HepG2 (cell line): ENCODE results near the gene CST4. TPM values are rescaled to one million over a fixed set of nuclear protein-coding genes. Genes with fewer than 3 reads are reported as not detected.

Experiments used
- BCLAF1 ChIP-seq: fragments of 450-650 bp; IDR thresholded peaks from 2 replicates; pipeline ENCODE4 v1.6.1; 2017; ENCODE audit warnings: mild to moderate bottlenecking
- HNRNPK ChIP-seq: fragments of 200-400 bp; formaldehyde crosslinking; IDR thresholded peaks from 2 replicates; pipeline ENCODE4 v1.6.1; 2018; ENCODE audit warnings: low read length, low read depth, moderate library complexity, mild to moderate bottlenecking; ENCODE audit not compliant: poor library complexity, severe bottlenecking
- KLF6 ChIP-seq: IDR thresholded peaks from 2 replicates; pipeline ENCODE4 v1.8.0; 2016; ENCODE audit warnings: missing biosample characterization, missing genetic modification reagents
- MTA3 ChIP-seq: sonication (generic); formaldehyde crosslinking; IDR thresholded peaks from 2 replicates; pipeline ENCODE4 v1.4.0; 2020; ENCODE audit warnings: missing genetic modification reagents
- PLSCR1 ChIP-seq: sonication (generic); formaldehyde crosslinking; IDR thresholded peaks from 2 replicates; pipeline ENCODE4 v1.5.0; 2020; ENCODE audit warnings: missing genetic modification reagents, mild to moderate bottlenecking, borderline replicate concordance
- POGZ ChIP-seq: sonication (generic); formaldehyde crosslinking; IDR thresholded peaks from 2 replicates; pipeline ENCODE4 v1.4.0; 2020; ENCODE audit warnings: mild to moderate bottlenecking, missing genetic modification reagents
- REPIN1 ChIP-seq: sonication (generic); formaldehyde crosslinking; IDR thresholded peaks from 2 replicates; pipeline ENCODE4 v1.8.0; 2022; ENCODE audit warnings: missing genetic modification reagents, low read depth, mild to moderate bottlenecking, borderline replicate concordance
- XRCC5 ChIP-seq: fragments of 200-400 bp; formaldehyde crosslinking; optimal IDR thresholded peaks from 2 replicates; pipeline ENCODE3; 2017; ENCODE audit warnings: mild to moderate bottlenecking, low read length
- ZBTB37 ChIP-seq: sonication (generic); formaldehyde crosslinking; IDR thresholded peaks from 2 replicates; pipeline ENCODE4 v1.4.0; 2020; ENCODE audit warnings: mild to moderate bottlenecking, missing genetic modification reagents
- ZBTB43 ChIP-seq: sonication (generic); formaldehyde crosslinking; conservative IDR thresholded peaks from 2 replicates; pipeline ENCODE4 v1.4.0; 2020; ENCODE audit warnings: missing genetic modification reagents
- ZNF343 ChIP-seq: sonication (generic); formaldehyde crosslinking; IDR thresholded peaks from 2 replicates; pipeline ENCODE4 v1.4.0; 2020; ENCODE audit warnings: mild to moderate bottlenecking, missing genetic modification reagents
- ZNF577 ChIP-seq: sonication (generic); formaldehyde crosslinking; IDR thresholded peaks from 2 replicates; pipeline ENCODE4 v1.4.0; 2020; ENCODE audit warnings: mild to moderate bottlenecking, low read depth, missing genetic modification reagents, borderline replicate concordance
- polyA plus RNA-seq, 8 experiments: library from polyadenylated mRNA; depleted of rRNA in 3 of 8; stranded (reverse) in 7 of 8; unstranded in 1 of 8; fragments of >200 nt; fragmentation: Illumina TruSeq in 4 of 8; extraction: Trizol in 4 of 8; gene quantifications; 2 replicates each; pipeline versions ENCODE4 v1.2.1 to v1.2.3, GENCODE V29; 2011 to 2016; ENCODE audit warnings: low read depth in 4 of 8, missing spikeins in 1 of 8, mixed read lengths in 1 of 8; ENCODE audit not compliant: insufficient read depth in 1 of 8
- total RNA-seq, 5 experiments: library from RNA; depleted of rRNA; stranded (reverse); fragments of >200 nt; fragmentation: Illumina TruSeq; extraction: Trizol; gene quantifications; 2 replicates each; pipeline ENCODE4 v1.2.3, GENCODE V29; 2016; ENCODE audit warnings: low read depth in 1 of 5
- TF ChIP-seq, protein P1 (sequence below): sonication (generic); formaldehyde crosslinking; IDR thresholded peaks from 2 replicates; pipeline ENCODE4 v1.4.0; 2020; ENCODE audit warnings: low read depth, mild to moderate bottlenecking, missing genetic modification reagents
- TF ChIP-seq, protein P2 (sequence below), 2 experiments: IDR thresholded peaks; 2 replicates each; pipeline ENCODE4 v1.6.1; 2011 to 2012; ENCODE audit warnings: low read length in 2 of 2, borderline replicate concordance in 1 of 2, low read depth in 1 of 2, mild to moderate bottlenecking in 1 of 2, moderate library complexity in 1 of 2

CST4 gene
- total and polyA plus RNA-seq, 2 of the 13 experiments (the other 11 are each of a cell fraction or from before 2014, with no cell fraction given), result not detected

DNA sequence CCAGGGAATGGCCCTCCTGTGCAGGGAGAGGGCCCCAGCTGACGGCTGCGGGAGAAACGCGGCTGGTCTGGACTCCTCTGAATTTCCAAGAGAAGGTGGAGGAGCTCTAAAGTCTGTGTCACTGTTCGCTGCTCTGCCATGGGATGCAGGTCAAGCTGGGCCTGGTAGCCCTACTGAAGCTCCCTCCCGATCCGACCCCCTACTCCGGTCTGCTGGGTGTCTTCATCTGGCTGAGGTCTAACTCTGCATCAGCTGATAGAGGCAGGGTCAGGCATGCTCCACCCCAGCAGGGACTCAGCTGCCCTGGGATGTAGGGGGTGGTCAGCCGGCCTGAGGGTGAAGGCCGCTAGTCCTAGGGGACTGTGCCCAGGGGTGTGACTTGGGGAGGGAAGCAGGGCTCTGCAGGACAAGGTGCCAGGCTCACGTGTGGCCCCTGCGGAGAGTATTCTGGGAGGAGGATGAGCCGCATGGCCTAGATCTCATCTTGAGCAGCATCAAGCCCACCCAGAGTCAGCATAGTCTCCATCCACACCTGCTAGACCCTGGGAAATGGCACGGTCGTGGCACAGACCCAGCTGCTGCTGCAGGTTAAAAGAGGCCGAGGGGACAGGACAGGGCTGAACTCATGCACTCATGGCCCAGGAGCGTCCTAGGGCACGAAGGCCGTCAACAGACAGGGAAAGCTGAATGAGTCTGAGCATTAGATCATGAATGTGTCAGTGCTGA lies 52.5 kb downstream of the CST4 start (continued):
- no peak for TF ChIP-seq BCLAF1
- TF ChIP-seq ZNF577 (CRISPR knock-in tag), result no peak
- TF ChIP-seq ZBTB43 (CRISPR knock-in tag), result no peak
- no peak for TF ChIP-seq POGZ
- no peak for TF ChIP-seq KLF6 (CRISPR knock-in tag)
- no peak for TF ChIP-seq PLSCR1 (CRISPR knock-in tag)
- TF ChIP-seq ZNF343, result no peak
- no peak for TF ChIP-seq ZBTB37 (CRISPR knock-in tag)
- TF ChIP-seq, protein P1, sequence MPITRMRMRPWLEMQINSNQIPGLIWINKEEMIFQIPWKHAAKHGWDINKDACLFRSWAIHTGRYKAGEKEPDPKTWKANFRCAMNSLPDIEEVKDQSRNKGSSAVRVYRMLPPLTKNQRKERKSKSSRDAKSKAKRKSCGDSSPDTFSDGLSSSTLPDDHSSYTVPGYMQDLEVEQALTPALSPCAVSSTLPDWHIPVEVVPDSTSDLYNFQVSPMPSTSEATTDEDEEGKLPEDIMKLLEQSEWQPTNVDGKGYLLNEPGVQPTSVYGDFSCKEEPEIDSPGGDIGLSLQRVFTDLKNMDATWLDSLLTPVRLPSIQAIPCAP (CRISPR knock-in tag), result no peak
- TF ChIP-seq XRCC5, result no peak
- no peak for TF ChIP-seq MTA3
- TF ChIP-seq, protein P2, sequence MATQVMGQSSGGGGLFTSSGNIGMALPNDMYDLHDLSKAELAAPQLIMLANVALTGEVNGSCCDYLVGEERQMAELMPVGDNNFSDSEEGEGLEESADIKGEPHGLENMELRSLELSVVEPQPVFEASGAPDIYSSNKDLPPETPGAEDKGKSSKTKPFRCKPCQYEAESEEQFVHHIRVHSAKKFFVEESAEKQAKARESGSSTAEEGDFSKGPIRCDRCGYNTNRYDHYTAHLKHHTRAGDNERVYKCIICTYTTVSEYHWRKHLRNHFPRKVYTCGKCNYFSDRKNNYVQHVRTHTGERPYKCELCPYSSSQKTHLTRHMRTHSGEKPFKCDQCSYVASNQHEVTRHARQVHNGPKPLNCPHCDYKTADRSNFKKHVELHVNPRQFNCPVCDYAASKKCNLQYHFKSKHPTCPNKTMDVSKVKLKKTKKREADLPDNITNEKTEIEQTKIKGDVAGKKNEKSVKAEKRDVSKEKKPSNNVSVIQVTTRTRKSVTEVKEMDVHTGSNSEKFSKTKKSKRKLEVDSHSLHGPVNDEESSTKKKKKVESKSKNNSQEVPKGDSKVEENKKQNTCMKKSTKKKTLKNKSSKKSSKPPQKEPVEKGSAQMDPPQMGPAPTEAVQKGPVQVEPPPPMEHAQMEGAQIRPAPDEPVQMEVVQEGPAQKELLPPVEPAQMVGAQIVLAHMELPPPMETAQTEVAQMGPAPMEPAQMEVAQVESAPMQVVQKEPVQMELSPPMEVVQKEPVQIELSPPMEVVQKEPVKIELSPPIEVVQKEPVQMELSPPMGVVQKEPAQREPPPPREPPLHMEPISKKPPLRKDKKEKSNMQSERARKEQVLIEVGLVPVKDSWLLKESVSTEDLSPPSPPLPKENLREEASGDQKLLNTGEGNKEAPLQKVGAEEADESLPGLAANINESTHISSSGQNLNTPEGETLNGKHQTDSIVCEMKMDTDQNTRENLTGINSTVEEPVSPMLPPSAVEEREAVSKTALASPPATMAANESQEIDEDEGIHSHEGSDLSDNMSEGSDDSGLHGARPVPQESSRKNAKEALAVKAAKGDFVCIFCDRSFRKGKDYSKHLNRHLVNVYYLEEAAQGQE (IDR thresholded peaks at IDR 0.05; ENCODE audit: borderline replicate concordance in 1 of 2, low read depth in 1 of 2, low read length in 2 of 2), result no peak
- TF ChIP-seq REPIN1 (CRISPR knock-in tag), result peak; percentile 70; the same call in 1 of the 2 replicates
- TF ChIP-seq HNRNPK, result no peak
